HepG2 (cell line): ENCODE results near the gene BCKDHA. TPM values are rescaled to one million over a fixed set of nuclear protein-coding genes. Genes with fewer than 3 reads are reported as not detected.

ENCODE experiments used
- HIVEP1 ChIP-seq: sonication (generic); formaldehyde crosslinking; IDR thresholded peaks from 2 replicates; pipeline ENCODE4 v1.4.0; 2020; ENCODE audit warnings: mild to moderate bottlenecking, missing genetic modification reagents
- SP4 ChIP-seq: sonication (generic); formaldehyde crosslinking; IDR thresholded peaks from 2 replicates; pipeline ENCODE4 v1.8.1; 2023; ENCODE audit warnings: mild to moderate bottlenecking, missing genetic modification reagents
- SRY ChIP-seq: sonication (generic); formaldehyde crosslinking; IDR thresholded peaks from 2 replicates; pipeline ENCODE4 v1.8.0; 2022; ENCODE audit warnings: mild to moderate bottlenecking, missing genetic modification reagents
- TFDP1 ChIP-seq: IDR thresholded peaks from 2 replicates; pipeline ENCODE4 v1.6.1; 2016; ENCODE audit warnings: missing compliant biosample characterization, missing genetic modification reagents, borderline replicate concordance
- ZBTB26 ChIP-seq: IDR thresholded peaks from 2 replicates; pipeline ENCODE4 v1.6.1; 2016; ENCODE audit warnings: missing compliant biosample characterization, missing genetic modification reagents, borderline replicate concordance
- ZNF282 ChIP-seq: fragments of 450-650 bp; IDR thresholded peaks from 2 replicates; pipeline ENCODE4 v1.6.1; 2018; ENCODE audit not compliant: partially characterized antibody
- polyA plus RNA-seq, 8 experiments: library from polyadenylated mRNA; depleted of rRNA in 3 of 8; stranded (reverse) in 7 of 8; unstranded in 1 of 8; fragments of >200 nt; fragmentation: Illumina TruSeq in 4 of 8; extraction: Trizol in 4 of 8; gene quantifications; 2 replicates each; pipeline versions ENCODE4 v1.2.1 to v1.2.3, GENCODE V29; 2011 to 2016; ENCODE audit warnings: low read depth in 4 of 8, missing spikeins in 1 of 8, mixed read lengths in 1 of 8; ENCODE audit not compliant: insufficient read depth in 1 of 8
- total RNA-seq, 5 experiments: library from RNA; depleted of rRNA; stranded (reverse); fragments of >200 nt; fragmentation: Illumina TruSeq; extraction: Trizol; gene quantifications; 2 replicates each; pipeline ENCODE4 v1.2.3, GENCODE V29; 2016; ENCODE audit warnings: low read depth in 1 of 5
- TF ChIP-seq, protein P1 (sequence below), 2 experiments: fragments of 450-650 bp in 1 of 2; sonication (generic) in 1 of 2; formaldehyde crosslinking in 1 of 2; IDR thresholded peaks; 2 replicates each; pipeline versions ENCODE4 v1.6.1 to v1.8.0; 2016 to 2022; ENCODE audit warnings: antibody characterized with exemption in 1 of 2, mild to moderate bottlenecking in 1 of 2, missing genetic modification reagents in 1 of 2

BCKDHA gene
- total and polyA plus RNA-seq, 2 of the 13 experiments (the other 11 are each of a cell fraction or from before 2014, with no cell fraction given), result 11.8 to 31.5 TPM

DNA sequence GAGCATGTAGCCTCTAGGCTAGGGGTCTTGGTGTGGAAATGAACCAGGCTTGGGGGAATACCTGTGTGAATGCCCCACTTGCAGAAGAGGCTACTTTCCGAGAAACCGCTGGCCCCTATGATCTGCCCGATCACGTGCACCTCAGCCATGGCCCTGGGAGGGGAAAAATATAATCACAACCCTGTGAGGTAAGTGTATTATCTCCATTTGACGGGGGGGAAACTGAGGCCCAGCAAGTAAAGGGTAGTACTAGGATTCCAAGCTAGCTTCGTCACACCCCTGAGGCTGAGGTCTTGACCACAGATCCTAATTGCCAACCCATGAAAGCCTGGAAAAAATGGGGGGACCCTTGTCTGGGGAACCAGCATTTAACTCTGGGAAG lies 34.3 kb upstream of the BCKDHA start (continued):
- TF ChIP-seq, protein P1, sequence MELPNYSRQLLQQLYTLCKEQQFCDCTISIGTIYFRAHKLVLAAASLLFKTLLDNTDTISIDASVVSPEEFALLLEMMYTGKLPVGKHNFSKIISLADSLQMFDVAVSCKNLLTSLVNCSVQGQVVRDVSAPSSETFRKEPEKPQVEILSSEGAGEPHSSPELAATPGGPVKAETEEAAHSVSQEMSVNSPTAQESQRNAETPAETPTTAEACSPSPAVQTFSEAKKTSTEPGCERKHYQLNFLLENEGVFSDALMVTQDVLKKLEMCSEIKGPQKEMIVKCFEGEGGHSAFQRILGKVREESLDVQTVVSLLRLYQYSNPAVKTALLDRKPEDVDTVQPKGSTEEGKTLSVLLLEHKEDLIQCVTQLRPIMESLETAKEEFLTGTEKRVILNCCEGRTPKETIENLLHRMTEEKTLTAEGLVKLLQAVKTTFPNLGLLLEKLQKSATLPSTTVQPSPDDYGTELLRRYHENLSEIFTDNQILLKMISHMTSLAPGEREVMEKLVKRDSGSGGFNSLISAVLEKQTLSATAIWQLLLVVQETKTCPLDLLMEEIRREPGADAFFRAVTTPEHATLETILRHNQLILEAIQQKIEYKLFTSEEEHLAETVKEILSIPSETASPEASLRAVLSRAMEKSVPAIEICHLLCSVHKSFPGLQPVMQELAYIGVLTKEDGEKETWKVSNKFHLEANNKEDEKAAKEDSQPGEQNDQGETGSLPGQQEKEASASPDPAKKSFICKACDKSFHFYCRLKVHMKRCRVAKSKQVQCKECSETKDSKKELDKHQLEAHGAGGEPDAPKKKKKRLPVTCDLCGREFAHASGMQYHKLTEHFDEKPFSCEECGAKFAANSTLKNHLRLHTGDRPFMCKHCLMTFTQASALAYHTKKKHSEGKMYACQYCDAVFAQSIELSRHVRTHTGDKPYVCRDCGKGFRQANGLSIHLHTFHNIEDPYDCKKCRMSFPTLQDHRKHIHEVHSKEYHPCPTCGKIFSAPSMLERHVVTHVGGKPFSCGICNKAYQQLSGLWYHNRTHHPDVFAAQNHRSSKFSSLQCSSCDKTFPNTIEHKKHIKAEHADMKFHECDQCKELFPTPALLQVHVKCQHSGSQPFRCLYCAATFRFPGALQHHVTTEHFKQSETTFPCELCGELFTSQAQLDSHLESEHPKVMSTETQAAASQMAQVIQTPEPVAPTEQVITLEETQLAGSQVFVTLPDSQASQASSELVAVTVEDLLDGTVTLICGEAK (IDR thresholded peaks at IDR 0.05), result no peak
- TF ChIP-seq, protein P1 (CRISPR knock-in tag; IDR thresholded peaks at IDR 0.05), result 0 out of 2 replicates have a peak, but pooled peaks have one; percentile 6
- TF ChIP-seq TFDP1 (0 out of 2 replicates have a peak, but pooled peaks have one; percentile 7), HIVEP1 (no peak), SP4 (no peak), ZNF282 (no peak), SRY (peak; percentile 30; the same call in 1 of the 2 replicates), ZBTB26 (CRISPR knock-in tag) (no peak)
